Tibial nerve (tissue), 3 donors: ENCODE results near the gene OR2T10.

ENCODE experiments used
- POLR2A ChIP-seq, 2 donors: fragments of 450-650 bp; IDR thresholded peaks; one replicate each; pipeline ENCODE4 v1.6.1; 2017; ENCODE audit warnings: antibody characterized with exemption in 2 of 2, mild to moderate bottlenecking in 2 of 2, moderate library complexity in 2 of 2
- TF ChIP-seq, protein P1 (sequence below), 5 experiments: fragments of 200-600 bp in 3 of 5; fragments of 450-650 bp in 2 of 5; sonication (generic) in 3 of 5; IDR thresholded peaks; one replicate each; pipeline ENCODE4 v1.5.1; 2016 to 2019; ENCODE audit warnings: antibody characterized with exemption in 5 of 5, mild to moderate bottlenecking in 3 of 5, moderate library complexity in 2 of 5

DNA sequence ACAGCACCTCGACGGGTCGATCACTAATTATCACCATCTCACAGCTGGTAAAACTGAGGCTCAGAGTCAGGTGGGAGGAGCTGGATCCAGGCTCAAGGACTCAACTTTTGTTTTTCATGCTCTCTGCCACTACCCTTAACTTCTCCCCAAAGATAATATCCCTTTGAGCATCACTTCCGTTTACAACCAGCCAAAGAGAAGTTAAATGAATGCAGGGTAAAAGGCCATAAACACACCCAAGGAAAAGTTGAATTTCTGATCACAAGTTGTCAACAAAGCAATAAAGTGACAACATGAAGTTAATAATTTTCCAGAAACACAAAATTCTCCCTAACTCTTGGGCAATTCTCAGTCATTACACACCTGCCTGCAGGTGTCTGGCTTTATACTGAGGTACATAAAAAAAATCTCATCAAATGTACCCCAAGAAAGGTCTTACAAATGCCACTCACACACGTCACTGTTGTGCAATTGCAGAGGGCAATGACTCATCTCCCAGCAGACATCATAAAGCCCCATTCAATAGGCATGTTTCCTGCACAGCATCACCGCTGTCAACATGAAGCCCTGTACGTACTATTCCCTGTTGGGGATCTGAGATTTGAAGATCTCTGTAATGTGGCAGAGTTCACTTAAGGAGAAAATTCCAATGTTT lies 34.0 kb upstream of the OR2T10 start:
- TF ChIP-seq POLR2A (IDR thresholded peaks at IDR 0.05), result no peak
- TF ChIP-seq, protein P1, sequence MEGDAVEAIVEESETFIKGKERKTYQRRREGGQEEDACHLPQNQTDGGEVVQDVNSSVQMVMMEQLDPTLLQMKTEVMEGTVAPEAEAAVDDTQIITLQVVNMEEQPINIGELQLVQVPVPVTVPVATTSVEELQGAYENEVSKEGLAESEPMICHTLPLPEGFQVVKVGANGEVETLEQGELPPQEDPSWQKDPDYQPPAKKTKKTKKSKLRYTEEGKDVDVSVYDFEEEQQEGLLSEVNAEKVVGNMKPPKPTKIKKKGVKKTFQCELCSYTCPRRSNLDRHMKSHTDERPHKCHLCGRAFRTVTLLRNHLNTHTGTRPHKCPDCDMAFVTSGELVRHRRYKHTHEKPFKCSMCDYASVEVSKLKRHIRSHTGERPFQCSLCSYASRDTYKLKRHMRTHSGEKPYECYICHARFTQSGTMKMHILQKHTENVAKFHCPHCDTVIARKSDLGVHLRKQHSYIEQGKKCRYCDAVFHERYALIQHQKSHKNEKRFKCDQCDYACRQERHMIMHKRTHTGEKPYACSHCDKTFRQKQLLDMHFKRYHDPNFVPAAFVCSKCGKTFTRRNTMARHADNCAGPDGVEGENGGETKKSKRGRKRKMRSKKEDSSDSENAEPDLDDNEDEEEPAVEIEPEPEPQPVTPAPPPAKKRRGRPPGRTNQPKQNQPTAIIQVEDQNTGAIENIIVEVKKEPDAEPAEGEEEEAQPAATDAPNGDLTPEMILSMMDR (IDR thresholded peaks at IDR 0.05), result no peak
